HG02642 (cell line): ENCODE results near the gene TMEM121.

ENCODE experiments used
- ATAC-seq: cut with Tn5 transposase; IDR thresholded peaks from one replicate; pipeline ENCODE4 v1.9.1; 2021; ENCODE audit warnings: mild to moderate bottlenecking; ENCODE audit not compliant: unreplicated experiment, poor library complexity

Gene TMEM121

DNA sequence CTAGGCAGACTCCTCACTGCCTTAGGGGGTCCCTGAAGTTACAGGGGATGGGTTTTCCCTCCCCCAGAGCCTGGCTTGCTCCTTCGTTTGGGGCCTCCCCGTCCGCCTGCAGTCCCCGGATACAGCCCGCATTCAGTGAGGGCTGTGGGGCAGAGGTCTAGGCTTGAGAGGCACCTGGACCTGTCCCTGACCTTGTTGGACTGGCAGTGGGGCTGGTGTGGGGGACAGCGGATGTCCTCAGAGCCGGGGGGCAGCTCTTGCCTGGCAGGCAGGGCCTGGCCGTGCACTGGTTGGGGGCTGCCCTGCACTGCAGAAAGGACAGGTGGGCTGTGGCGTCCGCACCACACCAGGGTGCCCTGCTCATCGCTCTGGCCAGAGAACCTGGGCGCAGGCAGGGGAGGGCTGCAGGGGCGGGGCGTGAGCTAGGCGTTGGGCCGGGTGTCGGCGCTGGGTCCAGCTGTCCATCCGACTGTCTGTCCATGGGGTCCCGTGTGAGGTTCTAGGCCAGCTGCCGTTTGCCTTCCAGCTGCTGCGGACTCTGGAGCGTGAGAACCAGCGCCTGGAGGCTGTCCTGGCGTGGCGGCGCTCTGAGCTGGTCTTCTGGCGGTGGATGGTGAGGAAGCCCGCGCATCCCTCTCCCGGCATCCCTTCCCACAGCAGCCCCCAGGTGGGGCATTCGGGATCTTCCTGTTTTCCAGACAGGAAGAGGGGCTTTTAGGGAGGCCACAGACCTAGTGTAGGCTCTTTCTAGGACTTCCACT is 29.4 kb upstream of the TMEM121 start:
- no peak for ATAC-seq

- ATAC-seq: no peak
Observed at GRCh38 chr14:105497671-105498429, 28.5 kb upstream of the TMEM121 start.

DNA sequence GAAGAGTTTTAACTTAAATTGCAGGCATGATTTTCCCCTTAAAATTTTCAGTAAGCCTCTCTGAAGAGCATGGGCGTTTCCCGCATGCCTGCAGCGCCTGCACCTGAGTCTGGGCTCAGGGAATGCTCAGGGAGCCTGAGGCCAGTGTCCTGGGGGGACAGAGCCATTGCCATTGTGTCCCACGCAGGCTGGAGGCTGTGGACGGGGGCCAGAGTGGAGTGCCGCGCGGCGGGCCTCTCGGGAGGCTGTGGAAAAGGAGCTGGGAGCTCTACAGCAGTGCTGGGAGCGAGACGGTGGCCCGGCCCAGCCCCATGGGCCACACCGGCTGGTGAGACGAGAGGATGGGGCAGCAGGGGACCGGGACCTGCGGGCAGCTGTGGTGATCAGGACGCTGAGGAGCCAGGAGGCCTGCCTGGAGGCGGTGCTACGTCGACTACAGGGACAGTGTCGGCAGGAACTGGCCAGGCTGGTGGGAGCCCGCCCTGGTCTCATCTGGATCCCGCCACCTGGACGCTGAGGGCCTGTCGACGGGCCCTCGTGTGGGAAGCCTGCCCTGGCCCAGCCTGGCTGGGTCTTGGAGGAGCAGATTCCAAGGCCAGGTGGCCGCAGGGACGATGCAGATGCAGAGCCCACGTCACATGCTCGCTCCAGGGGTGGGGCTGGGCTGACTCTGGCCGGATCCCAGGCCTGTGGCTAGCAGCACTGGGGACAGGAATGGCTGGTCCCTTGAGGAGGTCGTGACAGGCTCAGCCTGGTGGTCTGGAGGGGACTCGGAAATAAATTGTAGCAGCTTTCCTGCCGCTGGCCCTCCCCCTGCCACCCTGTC is 27.7 kb upstream of the TMEM121 start:
- no peak for ATAC-seq

GRCh38 chr14:105499256-105500035 is 26.9 kb upstream of the TMEM121 start:
- ATAC-seq: no peak

DNA sequence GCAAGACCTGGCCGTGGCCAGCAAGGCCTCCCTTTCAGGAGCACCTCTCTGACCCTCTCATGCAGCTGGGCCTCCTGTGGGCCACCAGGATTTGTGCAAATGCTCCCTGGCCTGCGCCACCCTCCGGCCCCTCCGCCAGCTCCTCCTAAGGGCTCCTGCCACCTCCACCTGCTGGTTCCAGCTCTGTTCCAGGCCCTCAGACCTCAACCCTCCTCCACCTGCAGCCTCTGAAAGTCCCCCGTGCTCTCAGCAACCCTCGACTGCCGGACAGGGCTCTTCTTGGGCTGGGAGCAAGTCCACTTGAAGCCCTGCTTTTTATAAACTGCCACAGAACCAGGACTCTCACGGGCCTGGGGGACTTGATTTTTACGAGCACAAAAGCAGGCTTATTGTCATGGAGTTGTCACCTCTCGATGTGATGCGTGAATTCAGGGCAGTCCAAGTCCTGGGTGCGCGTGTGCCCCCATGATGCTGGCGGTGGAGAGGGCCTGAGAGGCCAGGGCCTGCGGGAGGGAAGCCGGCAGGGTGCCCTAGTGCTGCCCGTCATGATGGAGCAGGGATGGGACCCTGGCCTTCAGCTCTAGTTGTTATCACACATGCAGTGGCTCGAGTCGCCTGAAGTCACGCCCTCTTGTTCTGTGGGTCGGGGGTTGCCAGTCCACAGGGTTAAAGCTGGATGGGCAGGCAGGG is 26.2 kb upstream of the TMEM121 start:
- ATAC-seq: no peak

DNA sequence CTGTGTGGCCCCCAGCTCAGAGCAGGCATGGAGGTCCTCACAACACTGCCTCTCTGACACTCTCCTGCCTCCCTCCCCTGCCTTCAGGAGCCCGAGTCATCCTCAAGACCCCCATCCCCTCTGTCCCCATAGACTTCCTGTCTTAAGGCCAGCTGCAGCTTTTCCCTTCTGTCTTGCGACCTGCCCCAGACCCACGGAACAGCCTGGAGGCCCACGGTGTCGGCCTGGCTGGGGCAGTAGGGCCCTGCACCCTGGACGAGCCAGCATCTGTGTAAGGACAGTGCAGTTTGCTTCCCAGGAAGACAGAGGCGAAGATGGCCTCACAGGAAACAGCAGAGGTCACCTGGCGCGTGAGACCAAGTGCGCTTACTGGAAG is 25.7 kb upstream of the TMEM121 start:
- no peak for ATAC-seq

DNA sequence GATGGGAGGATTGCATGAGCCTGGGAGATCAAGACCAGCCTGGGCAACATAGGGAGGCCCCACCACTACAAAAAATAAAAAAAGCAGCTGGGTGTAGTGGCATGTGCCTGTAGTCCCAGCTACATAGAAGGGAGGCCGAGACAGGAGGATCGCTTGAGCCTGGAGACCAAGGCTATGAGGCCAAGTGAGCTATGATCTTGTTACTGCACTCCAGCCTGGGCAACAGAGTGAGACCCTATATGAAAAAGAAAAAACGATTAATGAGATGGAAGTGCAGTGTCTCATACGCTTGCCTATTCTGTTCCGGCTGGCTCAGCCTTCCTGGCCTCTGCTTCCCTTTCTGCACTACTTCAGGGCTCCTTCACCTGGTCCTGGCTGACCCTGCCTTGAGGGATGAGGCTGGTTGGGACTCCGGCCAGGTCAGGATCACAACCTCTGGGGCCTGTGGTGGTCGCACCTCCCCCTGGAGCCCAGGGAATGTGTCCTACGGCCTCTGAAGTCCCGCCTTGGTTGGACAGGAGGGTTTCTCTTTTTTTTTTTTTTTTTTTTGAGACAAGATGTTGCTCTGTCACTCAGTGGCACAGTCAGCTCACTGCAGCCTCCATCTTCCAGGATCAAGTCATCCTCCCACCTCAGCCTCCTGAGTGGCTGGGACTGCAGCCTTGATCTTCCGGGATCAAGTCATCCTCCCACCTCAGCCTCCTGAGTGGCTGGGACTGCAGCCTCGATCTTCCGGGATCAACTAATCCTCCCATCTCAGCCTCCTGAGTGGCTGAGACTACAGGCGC is 24.7 kb upstream of the TMEM121 start:
- ATAC-seq: no peak

GRCh38 chr14:105502446-105503295 is 23.7 kb upstream of the TMEM121 start:
- no peak for ATAC-seq

DNA sequence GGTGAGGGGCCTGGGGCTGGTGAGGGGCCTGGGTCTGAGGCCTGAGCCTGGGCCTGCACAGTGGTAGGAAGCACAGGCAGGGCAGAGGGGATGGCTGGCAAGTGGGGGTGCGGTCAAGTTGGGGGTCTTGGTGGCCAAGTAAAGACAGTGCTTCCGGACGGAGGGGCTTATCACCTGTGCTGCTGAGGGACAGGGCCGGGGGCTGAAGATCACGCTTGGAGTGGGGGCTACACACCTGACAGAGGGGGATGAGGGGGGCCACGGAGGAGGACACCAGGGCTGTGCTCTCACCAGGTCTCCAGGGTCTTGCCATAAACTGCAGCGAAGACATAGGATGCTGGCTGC is 23.1 kb upstream of the TMEM121 start:
- no peak for ATAC-seq

DNA sequence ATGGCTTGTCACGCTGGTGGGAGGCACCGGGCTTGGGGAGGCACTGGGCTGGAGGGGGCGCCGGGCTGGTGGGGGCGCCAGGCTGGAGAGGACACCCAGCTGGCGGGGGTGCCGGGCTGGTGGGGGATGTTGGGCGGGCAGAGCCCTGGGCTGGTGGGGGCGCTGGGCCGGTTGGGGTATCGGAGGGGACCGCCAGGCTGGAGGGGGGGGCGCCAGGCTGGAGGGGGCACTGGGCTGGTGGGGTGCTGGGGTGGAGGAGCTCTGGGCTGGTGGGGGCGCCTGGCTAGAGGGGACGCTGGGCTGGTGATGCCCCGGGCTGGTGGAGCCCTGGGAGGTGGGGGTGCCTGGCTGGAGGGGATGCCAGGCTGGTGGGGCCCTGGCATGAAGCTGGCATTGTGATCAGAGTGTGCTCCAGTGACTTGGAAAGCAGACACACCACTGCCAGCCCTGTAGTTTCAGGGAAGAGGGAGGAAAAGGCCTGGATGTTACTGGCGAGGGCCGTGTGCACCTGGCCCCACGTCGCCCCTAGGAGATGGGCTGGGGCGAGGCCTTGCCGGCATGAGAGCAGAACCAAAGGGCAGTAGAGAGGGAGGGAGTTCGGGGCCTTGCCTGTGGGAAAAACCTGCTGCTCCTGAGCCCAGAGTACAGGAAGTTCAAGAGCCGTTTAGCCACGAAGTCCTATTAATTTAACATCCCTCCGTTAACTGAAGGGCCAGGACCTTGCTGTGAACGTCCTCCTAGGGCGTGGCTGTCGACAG is 22.3 kb upstream of the TMEM121 start:
- ATAC-seq: no peak

GRCh38 chr14:105505101-105505500 is 21.3 kb upstream of the TMEM121 start:
- no peak for ATAC-seq

GRCh38 chr14:105507247-105507646 is 19.1 kb upstream of the TMEM121 start:
- ATAC-seq: no peak

GRCh38 chr14:105508069-105508468 is 18.3 kb upstream of the TMEM121 start:
- ATAC-seq: no peak

GRCh38 chr14:105508601-105509000 is 17.8 kb upstream of the TMEM121 start:
- ATAC-seq: no peak

DNA sequence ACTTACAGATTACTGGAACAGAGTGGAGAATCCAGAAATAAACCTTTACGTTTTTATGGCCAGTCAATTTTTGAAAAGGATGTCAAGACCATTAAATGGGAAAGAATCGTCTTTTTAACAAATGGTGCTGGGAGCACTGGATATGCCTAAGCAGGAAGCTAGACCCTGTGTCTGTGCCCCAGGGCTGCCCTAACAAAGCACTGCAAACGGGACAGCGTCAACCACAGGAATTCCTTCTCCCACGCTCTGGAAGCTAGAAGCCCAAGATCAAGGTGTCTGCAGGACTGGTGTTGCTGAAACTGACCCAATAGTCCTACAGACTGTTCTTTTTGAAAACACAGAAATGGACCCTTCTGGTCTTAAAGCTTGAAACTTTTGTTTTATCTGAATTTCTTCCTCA is 9.3 kb upstream of the TMEM121 start:
- ATAC-seq: no peak

- no peak for ATAC-seq
Observed at GRCh38 chr14:105519946-105520698, 6.3 kb upstream of the TMEM121 start.

- ATAC-seq: no peak
Observed at GRCh38 chr14:105525326-105525725, 1.1 kb upstream of the TMEM121 start.
